Bronchial epithelial cell (primary cell): ENCODE measurements around the gene SNX4. TPM values are rescaled to one million over a fixed set of nuclear protein-coding genes. Genes with fewer than 3 reads are reported as not detected.
A peak's percentile ranks its signal among the peaks of the same experiment; 100 is the strongest.

Experiments
- DNase-seq: peaks from one replicate; pipeline ENCODE4 v3.0.0-alpha.2; 2010; ENCODE audit warnings: low read depth
- FAIRE-seq: peaks from 2 replicates; lab custom pipeline; 2011; peaks lifted over from hg19 to GRCh38; lab: Jason Lieb, UNC
- H3K27me3 ChIP-seq: 2 replicates; pipeline ENCODE4 v1.5.1; 2011; ENCODE audit warnings: low read length; ENCODE audit not compliant: control insufficient read depth, insufficient read depth
- H3K36me3 ChIP-seq: 2 replicates; pipeline ENCODE4 v1.5.1; 2011; ENCODE audit warnings: low read length; ENCODE audit not compliant: control insufficient read depth, insufficient read depth
- H3K4me3 ChIP-seq: 2 replicates; pipeline ENCODE4 v1.5.1; 2011; ENCODE audit warnings: mild to moderate bottlenecking, low read depth, low read length, control low read depth
- total RNA-seq: library from RNA; depleted of rRNA; stranded (reverse); fragments of >200 nt; gene quantifications from 2 replicates; pipeline ENCODE4 v1.2.1, GENCODE V29; 2014
- TF ChIP-seq, protein P1 (sequence below): IDR thresholded peaks from 2 replicates; pipeline ENCODE4 v1.5.1; 2011; ENCODE audit warnings: mild to moderate bottlenecking, moderate library complexity, low read length, control low read depth, inconsistent platforms; ENCODE audit not compliant: insufficient read depth, severe bottlenecking

The SNX4 gene
- total RNA-seq, 1 donor from 2014 or later, result 21.9 TPM

DNA sequence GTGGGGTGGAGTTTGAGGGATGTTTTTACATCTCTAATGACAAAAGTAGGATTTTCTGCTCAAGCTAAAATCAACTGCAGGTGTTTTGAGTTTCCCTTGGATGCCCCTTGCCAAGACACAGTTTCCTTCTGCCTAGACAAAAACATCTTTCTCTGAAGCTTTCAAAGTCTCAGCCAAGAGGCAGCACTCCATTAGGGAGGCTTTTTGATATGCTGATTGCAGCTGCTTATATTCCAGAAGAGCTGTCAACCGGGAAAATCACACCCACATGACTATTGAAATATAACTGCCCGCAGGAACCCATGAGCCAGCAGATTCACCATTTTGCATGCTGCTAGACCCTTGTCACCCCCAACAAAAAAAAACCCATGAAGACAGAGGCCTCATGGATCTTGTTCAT is 117.4 kb downstream of the SNX4 start:
- Histone ChIP-seq H3K27me3 (peaks cover 3% of the 10 kb centered on the region), H3K4me3 (no peak overlapping the region), H3K36me3 (no peaks in the 10 kb centered on the region)
- no peak for DNase-seq
- TF ChIP-seq, protein P1, sequence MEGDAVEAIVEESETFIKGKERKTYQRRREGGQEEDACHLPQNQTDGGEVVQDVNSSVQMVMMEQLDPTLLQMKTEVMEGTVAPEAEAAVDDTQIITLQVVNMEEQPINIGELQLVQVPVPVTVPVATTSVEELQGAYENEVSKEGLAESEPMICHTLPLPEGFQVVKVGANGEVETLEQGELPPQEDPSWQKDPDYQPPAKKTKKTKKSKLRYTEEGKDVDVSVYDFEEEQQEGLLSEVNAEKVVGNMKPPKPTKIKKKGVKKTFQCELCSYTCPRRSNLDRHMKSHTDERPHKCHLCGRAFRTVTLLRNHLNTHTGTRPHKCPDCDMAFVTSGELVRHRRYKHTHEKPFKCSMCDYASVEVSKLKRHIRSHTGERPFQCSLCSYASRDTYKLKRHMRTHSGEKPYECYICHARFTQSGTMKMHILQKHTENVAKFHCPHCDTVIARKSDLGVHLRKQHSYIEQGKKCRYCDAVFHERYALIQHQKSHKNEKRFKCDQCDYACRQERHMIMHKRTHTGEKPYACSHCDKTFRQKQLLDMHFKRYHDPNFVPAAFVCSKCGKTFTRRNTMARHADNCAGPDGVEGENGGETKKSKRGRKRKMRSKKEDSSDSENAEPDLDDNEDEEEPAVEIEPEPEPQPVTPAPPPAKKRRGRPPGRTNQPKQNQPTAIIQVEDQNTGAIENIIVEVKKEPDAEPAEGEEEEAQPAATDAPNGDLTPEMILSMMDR, result no peak
- FAIRE-seq, result no peak

DNA sequence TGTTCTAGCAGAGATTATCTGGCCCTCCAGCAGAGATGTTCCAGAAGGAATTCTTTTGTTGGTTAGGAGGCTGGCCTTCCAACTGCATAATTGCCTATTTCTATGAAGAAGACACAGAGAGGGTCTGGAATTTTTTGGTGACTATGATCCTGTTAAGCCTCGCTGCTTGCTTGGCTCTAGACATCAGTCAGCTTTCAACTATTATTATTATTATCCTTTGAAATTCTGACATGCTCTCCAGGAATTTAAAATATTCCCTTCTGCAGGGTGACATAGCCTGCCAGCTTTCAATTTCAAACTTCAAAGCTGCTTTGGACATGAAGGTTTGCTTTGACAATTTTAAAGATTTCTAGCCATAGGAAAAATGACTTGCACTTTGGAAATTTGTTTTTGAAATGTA is 118.6 kb downstream of the SNX4 start:
- peaks cover 3% of the 10 kb centered on the region for H3K27me3 ChIP-seq
- H3K36me3 ChIP-seq, result no peaks in the 10 kb centered on the region
- TF ChIP-seq, protein P1, result no peak
- no peak overlapping the region for H3K4me3 ChIP-seq
- no peak for FAIRE-seq
- DNase-seq, result no peak

DNA sequence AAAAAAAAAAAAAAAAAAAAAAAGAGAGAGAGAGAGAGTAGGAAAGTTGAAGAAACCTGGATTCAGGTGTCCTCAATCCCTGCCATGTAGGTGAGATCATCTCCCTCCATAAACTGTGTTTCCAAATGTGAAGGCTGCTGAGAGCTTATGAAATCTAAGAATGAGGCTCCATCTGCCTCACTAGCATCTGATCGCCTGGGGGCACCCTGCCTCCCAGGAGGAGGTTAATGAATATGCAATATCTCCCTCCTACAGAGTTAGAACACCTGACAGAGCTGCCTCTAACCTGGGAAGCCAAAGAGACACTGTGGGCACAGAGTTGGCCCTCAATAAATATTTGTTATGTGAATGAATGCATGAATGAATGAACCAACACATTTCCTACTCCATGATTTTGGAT is 121.0 kb downstream of the SNX4 start:
- FAIRE-seq, result no peak
- TF ChIP-seq, protein P1, result no peak
- DNase-seq, result peak; percentile 20

More for the DNA sequence above, 121.0 kb downstream of the SNX4 start:
- Histone ChIP-seq H3K36me3 (no peaks in the 10 kb centered on the region), H3K4me3 (no peak overlapping the region), H3K27me3 (peaks cover 3% of the 10 kb centered on the region)

Other genes with a start within 250 kb of the SNX4 start
- 24.1 and 26.1 TPM in 2 replicates for gene ZNF148, start 144.9 kb downstream of the SNX4 start, total RNA-seq
- 15.8 and 17.5 TPM in 2 replicates for gene OSBPL11, start 75.3 kb upstream of the SNX4 start, total RNA-seq